Measurements from ENCODE around the gene INPP5A.

INPP5A gene

DNA sequence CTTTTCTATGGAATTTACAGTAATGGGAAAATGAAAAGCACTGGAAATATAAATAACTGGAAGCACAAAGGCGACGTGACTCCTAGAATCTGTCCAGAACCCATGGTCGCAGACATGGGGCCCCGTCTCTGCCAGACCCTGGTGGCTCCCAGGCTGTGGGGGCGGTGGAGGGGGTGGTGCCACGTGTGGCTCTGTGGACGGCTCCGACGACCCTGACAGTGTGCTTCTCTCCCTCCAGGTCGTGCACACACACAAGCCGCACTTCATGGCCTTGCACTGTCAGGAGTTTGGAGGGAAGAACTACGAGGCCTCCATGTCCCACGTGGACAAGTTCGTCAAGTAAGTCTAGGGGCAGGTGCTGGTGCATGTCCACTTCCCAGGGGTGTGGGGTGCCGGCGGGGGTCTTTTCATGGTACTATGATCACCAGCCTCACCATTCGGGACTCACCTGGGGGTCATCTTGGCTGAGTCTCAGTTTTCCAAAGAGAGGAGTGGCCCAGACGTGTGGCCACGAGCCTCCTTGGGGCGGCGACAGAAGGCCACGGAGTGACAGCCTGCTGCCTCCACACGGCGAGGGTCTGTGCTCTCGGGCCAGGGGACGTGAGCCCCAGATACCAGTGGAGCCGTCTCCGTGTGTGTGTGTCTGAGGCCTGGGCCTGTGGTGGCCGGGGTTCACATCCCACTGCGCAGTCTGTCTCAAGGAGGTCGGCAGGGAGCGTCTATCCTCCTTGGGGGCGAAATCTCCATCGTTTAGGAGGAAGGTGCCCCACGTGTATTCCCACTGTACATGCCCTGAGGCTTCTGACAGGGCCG lies 108.2 kb downstream of the INPP5A start:
- peak; percentile 44 for DNase-seq (ENCODE audit: low spot score)

GRCh38 chr10:132646443-132647097 lies 109.0 kb downstream of the INPP5A start:
- DNase-seq (ENCODE audit: low spot score) = no peak

GRCh38 chr10:132647424-132647823 lies 109.8 kb downstream of the INPP5A start:
- no peak for DNase-seq (ENCODE audit: low spot score)

DNA sequence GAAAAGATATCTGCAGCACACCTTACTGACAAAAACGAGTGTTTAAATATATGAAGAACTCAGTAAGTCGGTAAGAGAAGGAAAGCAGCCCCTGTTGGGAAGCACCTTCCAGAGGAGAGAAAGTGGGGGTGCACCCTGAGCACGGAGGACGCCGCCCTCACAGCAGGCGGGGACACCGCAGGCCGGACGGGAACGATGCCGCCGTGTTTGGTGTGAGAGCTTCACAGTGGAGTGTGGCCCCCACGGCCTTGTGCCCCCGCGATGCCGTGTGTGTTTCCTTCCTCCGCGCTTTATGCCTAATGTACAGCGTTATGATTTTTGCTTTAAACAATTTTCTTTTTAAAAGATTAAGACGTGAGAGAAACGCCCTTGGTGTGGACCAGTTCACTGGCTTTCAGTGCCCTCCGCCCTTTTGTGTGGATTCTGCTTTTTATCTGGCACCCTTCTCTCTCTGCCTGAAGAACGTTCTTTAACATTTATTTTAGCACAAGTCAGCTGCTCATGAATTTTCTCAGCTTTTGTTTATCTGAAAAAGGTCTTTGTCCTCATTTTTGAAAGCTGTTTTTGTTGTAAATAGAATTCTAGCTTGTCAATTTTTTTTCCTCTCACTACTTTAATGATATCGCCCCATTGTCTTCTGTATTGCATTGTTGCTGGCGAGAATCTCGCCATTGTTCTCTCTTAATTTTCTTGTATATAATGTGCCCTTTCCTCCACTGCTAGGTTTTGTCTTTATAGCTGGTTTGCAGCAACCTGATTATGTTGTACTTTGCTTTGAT lies 110.7 kb downstream of the INPP5A start:
- no peak for DNase-seq (ENCODE audit: low spot score)

DNA sequence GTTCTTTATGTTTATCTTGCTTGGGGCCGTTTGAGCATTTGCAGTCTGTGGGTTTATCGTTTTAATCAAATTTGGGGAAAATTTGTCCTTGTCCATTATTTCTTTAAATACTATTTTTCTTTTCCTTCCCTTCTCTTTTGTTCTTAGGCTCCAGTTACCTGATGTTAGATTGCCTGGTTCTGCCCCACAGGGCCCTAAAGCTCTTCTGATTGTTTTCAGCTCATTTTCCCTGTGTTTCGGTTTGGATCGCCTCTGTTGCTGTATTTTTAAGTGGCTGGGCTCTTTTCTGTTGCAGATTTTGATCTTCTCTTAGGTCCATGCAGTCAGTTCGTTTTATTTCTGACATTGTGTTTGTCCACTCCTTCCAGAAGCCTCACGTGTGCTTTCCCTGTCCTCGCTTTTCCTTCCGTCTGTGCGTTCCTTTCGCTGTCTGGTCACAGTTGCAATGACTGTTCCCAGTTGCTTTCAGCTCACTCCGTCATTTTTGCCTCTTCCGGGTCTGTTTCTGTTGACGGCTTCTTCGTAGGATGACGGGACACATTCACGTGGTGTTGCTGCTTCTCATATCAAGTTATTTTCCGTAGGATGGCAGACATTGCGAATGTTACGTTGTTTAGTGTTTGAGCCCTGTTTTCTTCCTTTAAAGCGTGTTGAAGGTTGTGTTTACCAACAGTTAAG lies 111.4 kb downstream of the INPP5A start:
- no peak for DNase-seq (ENCODE audit: low spot score)

DNA sequence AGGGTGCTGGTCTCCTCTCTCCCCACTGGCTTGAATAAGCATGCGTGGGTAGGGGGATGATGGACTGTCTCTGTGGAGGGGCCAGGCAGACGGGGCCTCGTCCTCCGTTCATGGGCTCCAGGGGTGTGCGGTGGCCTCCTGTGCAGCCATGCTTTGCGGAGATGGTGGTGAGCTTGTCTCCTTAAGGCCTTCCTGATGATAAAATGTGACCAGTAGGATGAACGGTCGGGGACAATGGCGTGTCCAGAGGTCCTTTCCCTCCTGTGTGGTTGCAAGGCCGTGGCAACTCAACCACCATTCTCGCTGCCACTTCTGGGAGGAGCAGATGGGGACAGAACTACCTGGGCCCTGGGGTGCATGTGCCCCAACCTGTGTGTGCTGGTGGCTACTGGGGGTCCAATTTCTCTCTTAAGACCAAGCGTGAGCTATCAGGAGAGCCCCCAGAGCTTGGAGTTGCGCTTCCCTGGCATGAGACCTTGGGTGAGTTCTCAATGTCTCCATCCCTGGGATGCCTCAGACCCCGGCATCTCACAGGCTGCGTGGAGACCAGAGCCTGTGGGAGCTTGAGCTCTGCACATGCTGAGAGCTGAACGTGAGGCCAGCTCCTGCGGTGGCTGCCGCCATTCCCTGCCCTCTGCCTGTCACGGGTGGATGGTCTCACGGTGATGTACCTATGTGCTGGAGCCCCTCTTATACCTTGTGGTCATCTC lies 112.2 kb downstream of the INPP5A start:
- no peak for DNase-seq (ENCODE audit: low spot score)

DNA sequence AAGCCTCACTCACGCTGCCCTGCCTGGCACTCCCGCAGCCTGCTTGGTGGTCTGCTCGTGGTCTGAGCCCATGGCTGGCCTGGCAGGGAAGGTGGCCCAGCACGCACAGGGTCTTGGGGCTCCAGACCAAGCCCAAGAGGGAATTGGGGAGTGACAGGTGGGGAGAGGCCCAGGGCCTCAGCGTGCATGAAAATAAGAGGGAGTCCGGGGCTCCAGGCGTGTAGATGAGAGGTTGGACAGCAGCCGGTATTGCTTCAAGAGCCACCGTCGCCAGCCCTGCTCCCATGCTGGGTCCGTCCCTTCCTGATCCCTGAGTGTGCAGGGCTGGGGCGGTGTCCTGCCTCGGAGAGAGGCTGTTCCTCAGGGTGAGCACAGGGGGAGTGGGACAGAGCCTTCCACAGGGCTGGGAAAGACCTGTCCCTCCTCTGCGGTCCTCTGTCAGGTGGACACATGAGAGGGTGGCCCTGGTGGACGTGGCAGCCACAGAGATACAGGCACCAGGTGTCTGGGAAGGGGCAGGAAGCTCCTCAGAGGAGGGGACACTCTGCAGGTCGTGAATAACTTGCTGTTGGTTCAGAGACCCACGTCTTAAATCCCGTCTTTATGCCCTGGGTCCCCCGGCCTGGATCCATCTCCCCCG lies 113.1 kb downstream of the INPP5A start:
- DNase-seq (ENCODE audit: low spot score) = no peak

- no peak for DNase-seq (ENCODE audit: low spot score)
Observed at GRCh38 chr10:132651511-132652029, 114.0 kb downstream of the INPP5A start.

- no peak for DNase-seq (ENCODE audit: low spot score)
Observed at GRCh38 chr10:132652446-132652845, 114.9 kb downstream of the INPP5A start.

DNA sequence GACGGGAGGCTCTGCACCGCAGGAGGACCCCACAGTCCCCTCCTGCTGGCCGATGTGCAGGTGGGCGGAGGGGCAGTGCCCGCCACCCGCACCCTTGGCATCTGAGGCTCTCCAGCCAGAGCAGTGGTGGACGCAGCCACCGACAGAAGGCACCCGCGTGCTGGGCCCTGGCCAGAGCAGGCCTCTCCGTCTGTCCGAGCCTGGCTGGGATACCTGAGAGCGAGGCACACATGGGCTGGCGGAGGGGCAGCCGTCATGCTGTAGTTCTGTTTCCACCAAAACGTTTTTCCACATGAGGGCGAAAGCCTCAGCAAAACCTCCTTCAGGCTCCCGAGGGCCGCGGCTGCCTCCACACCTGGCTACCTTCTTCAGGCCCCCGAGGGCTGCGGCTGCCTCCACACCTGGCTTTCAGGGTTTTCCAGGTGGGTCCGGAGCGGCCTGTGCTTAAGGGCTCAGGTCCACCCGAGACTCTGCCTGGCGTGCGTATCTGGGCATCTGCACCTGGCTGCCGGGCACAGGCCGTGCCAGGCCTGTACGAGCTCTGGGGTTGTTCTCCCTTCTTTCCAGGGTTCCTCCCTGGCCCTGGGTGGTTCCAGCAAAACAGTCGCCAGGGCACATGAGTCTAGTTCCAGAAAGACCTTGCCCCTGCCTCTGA lies 115.5 kb downstream of the INPP5A start:
- DNase-seq (ENCODE audit: low spot score) = no peak

GRCh38 chr10:132653721-132654120 lies 116.1 kb downstream of the INPP5A start:
- DNase-seq (ENCODE audit: low spot score) = no peak

GRCh38 chr10:132654121-132654571 lies 116.6 kb downstream of the INPP5A start:
- no peak for DNase-seq (ENCODE audit: low spot score)

- DNase-seq (ENCODE audit: low spot score) = peak; percentile 84
Observed at GRCh38 chr10:132654708-132655661, 117.4 kb downstream of the INPP5A start.

DNA sequence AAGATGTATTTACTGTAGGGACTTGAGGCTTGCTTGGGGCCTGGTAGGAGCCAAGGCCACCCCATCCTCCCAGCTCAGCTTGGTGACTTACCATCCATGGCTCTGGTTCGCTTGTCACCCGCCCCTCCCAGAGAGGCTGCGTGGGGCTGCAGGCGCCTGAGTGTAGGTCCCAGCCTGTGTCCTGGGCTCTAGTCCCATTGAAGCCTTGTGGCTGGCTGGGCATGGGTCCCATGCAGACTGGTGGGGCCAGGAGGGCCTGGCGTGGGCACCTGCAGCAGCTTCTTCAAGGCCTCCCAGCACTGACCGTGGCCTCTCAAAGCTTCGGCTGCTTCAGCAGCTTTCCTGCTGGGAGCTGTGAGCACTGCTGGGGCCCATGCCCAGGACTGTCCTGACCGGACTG lies 118.1 kb downstream of the INPP5A start:
- DNase-seq (ENCODE audit: low spot score) = no peak

GRCh38 chr10:132656283-132657126 lies 118.9 kb downstream of the INPP5A start:
- no peak for DNase-seq (ENCODE audit: low spot score)

DNA sequence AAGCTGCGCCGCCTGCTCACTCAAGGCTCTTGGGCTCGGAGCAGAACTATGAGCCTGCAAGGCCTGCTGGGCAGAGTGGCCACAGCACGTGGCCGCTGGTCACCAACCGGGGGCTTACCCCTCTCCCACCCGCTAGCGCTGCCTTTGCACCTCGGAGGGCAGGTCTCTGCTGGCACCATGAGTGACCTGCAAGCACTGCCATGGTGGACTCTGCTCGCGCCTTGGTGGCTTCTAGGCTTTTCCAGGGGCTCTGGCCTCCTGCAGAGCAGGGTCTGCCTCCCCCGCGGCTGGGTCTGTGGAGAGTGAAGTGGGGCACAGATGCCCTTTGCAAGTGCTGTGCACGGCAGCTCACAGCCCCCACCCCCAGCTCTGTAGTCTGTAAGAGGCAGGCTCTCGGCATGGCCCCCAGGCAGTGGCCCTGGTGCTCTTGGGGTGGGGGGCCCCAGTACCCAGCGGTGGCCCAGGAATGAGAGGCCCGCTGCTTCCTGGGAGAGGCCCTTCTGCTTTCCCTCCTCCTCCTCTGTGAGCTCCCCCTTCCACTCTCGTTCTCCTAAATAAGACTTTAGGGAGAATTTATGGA lies 119.6 kb downstream of the INPP5A start:
- DNase-seq (ENCODE audit: low spot score) = no peak

DNA sequence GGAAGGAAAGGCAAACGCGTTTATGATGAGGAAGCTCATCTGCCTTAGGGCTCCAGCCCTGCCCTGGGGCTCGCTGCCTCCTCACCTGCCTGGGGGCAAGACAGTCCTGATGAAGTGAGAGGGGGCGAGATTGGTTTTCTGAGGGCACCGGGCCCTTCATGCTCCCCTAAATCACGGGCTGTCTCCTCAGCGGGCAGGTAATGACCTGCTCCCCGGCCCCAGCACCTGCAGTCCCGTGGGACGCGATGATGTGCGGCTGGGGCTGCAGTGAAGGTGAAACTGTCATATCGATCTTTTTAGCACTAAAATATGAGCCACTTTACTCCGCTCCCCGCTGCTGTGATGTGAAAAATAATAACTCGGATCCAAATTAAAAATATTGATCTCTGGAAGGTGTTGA lies 120.2 kb downstream of the INPP5A start:
- no peak for DNase-seq (ENCODE audit: low spot score)

Measured in left forelimb (tissue), 1 donor.